Measurements from ENCODE around the gene GPATCH2L.

DNA sequence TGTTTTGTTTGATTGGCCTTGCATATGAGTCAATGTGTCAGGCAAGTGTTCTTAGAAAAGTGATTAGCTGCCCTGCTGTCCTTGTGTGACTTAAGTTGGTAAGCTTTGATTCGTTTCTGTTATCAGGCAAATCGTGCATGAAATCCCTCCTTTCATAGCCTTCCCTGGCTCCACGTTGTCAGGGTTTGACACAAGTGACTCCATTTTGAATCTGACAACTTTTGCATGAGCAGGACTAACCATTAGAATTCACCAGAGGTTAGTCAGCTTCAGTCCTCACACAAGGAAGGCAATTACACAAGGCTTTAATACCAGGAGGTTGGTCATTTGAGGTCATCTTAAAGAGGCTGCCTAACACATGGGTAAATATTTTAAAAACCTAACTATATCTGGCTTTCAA lies 68.2 kb downstream of the GPATCH2L start:
- TF ChIP-seq, protein P1, sequence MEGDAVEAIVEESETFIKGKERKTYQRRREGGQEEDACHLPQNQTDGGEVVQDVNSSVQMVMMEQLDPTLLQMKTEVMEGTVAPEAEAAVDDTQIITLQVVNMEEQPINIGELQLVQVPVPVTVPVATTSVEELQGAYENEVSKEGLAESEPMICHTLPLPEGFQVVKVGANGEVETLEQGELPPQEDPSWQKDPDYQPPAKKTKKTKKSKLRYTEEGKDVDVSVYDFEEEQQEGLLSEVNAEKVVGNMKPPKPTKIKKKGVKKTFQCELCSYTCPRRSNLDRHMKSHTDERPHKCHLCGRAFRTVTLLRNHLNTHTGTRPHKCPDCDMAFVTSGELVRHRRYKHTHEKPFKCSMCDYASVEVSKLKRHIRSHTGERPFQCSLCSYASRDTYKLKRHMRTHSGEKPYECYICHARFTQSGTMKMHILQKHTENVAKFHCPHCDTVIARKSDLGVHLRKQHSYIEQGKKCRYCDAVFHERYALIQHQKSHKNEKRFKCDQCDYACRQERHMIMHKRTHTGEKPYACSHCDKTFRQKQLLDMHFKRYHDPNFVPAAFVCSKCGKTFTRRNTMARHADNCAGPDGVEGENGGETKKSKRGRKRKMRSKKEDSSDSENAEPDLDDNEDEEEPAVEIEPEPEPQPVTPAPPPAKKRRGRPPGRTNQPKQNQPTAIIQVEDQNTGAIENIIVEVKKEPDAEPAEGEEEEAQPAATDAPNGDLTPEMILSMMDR (IDR thresholded peaks at IDR 0.05; ENCODE audit: insufficient read depth, low read length, poor library complexity, severe bottlenecking) = no peak
- TF ChIP-seq EZH2phosphoT487 (conservative IDR thresholded peaks at IDR 0.05; ENCODE audit: low read length) = no peak

Data from SU-DHL-6 (cell line).